H9 (cell line): ENCODE data around the gene CELF4. TPM values are rescaled to one million over a fixed set of nuclear protein-coding genes. Genes with fewer than 3 reads are reported as not detected.

Experiments
- DNase-seq: peaks from one replicate; pipeline ENCODE4 v3.0.0-alpha.2; 2017
- H2AFZ ChIP-seq: one replicate; pipeline ENCODE4 v1.6.1; 2013; ENCODE audit warnings: mild to moderate bottlenecking, low read length, control low read depth, moderate library complexity
- H2AK5ac ChIP-seq: 2 replicates; pipeline ENCODE4 v1.6.1; 2013; ENCODE audit warnings: low read length, control low read depth, mixed read lengths; ENCODE audit not compliant: insufficient read length
- H2BK120ac ChIP-seq: one replicate; pipeline ENCODE4 v1.6.1; 2013; ENCODE audit warnings: low read depth, mild to moderate bottlenecking, low read length, control low read depth, inconsistent platforms; ENCODE audit not compliant: poor library complexity, severe bottlenecking
- H2BK12ac ChIP-seq: 2 replicates; pipeline ENCODE4 v1.6.1; 2013; ENCODE audit warnings: low read length, control low read depth, mixed read lengths, low read depth; ENCODE audit not compliant: insufficient read length
- H2BK15ac ChIP-seq: 2 replicates; pipeline ENCODE4 v1.6.1; 2013; ENCODE audit warnings: low read depth, low read length, control low read depth
- H2BK20ac ChIP-seq: one replicate; pipeline ENCODE4 v1.6.1; 2013; ENCODE audit warnings: low read depth, mild to moderate bottlenecking, low read length, control low read depth, inconsistent platforms; ENCODE audit not compliant: poor library complexity, severe bottlenecking
- H2BK5ac ChIP-seq: 2 replicates; pipeline ENCODE4 v1.6.1; 2013; ENCODE audit warnings: low read length, control low read depth, mixed read lengths; ENCODE audit not compliant: insufficient read length
- H3K14ac ChIP-seq: 2 replicates; pipeline ENCODE4 v1.6.1; 2013; ENCODE audit warnings: low read length, control low read depth; ENCODE audit not compliant: insufficient read depth
- H3K18ac ChIP-seq: 2 replicates; pipeline ENCODE4 v1.6.1; 2013; ENCODE audit warnings: low read depth, mild to moderate bottlenecking, mixed read lengths, low read length, control low read depth; ENCODE audit not compliant: insufficient read length
- H3K23ac ChIP-seq: 2 replicates; pipeline ENCODE4 v1.6.1; 2013; ENCODE audit warnings: low read length, control low read depth, mixed read lengths, low read depth; ENCODE audit not compliant: insufficient read length
- H3K23me2 ChIP-seq: 2 replicates; pipeline ENCODE4 v1.6.1; 2013; ENCODE audit warnings: low read depth, mild to moderate bottlenecking, mixed read lengths, low read length, control low read depth; ENCODE audit not compliant: insufficient read length, poor library complexity, severe bottlenecking
- H3K27ac ChIP-seq: 2 replicates; pipeline ENCODE4 v1.5.1; 2013; ENCODE audit warnings: low read length, control low read depth, mixed read lengths, low read depth; ENCODE audit not compliant: insufficient read length
- H3K27me3 ChIP-seq: 2 replicates; pipeline ENCODE4 v1.6.1; 2013; ENCODE audit warnings: low read length, control low read depth, inconsistent platforms; ENCODE audit not compliant: insufficient read depth
- H3K4ac ChIP-seq: 2 replicates; pipeline ENCODE4 v1.6.1; 2013; ENCODE audit warnings: low read depth, mild to moderate bottlenecking, control low read depth, inconsistent platforms, low read length, moderate library complexity
- H3K4me1 ChIP-seq: 2 replicates; pipeline ENCODE4 v1.6.1; 2013; ENCODE audit warnings: low read length, control low read depth, inconsistent platforms; ENCODE audit not compliant: insufficient read depth
- H3K4me2 ChIP-seq: 2 replicates; pipeline ENCODE4 v1.6.1; 2013; ENCODE audit warnings: low read length, control low read depth, mixed read lengths; ENCODE audit not compliant: insufficient read length, insufficient read depth
- H3K56ac ChIP-seq: 2 replicates; pipeline ENCODE4 v1.6.1; 2013; ENCODE audit warnings: low read depth, mild to moderate bottlenecking, mixed read lengths, low read length, control low read depth; ENCODE audit not compliant: insufficient read length
- H3K79me1 ChIP-seq: 2 replicates; pipeline ENCODE4 v1.6.1; 2013; ENCODE audit warnings: low read depth, mild to moderate bottlenecking, moderate library complexity, low read length, control low read depth, inconsistent platforms; ENCODE audit not compliant: insufficient read depth, poor library complexity, severe bottlenecking
- H3K79me2 ChIP-seq: 2 replicates; pipeline ENCODE4 v1.6.1; 2013; ENCODE audit warnings: low read length, control low read depth, inconsistent platforms; ENCODE audit not compliant: insufficient read depth
- H3K9ac ChIP-seq: 2 replicates; pipeline ENCODE4 v1.6.1; 2013; ENCODE audit warnings: low read length, control low read depth, mixed read lengths; ENCODE audit not compliant: insufficient read length; ENCODE audit errors: extremely low read depth
- H3K9me3 ChIP-seq: one replicate; pipeline ENCODE4 v1.6.1; 2013; ENCODE audit warnings: low read depth, low read length, inconsistent platforms; ENCODE audit not compliant: control insufficient read depth
- H3T11ph ChIP-seq: one replicate; pipeline ENCODE4 v1.6.1; 2013; ENCODE audit warnings: mild to moderate bottlenecking, low read length, control low read depth, inconsistent platforms
- H4K20me1 ChIP-seq: one replicate; pipeline ENCODE4 v1.6.1; 2013; ENCODE audit not compliant: control insufficient read depth, insufficient read length, insufficient read depth
- H4K5ac ChIP-seq: 2 replicates; pipeline ENCODE4 v1.6.1; 2013; ENCODE audit warnings: low read depth, mild to moderate bottlenecking, mixed read lengths, low read length, control low read depth; ENCODE audit not compliant: insufficient read length
- H4K8ac ChIP-seq: replicated peaks from 2 replicates; pipeline ENCODE4 v1.6.1; 2013; ENCODE audit warnings: low read length, control low read depth, mixed read lengths, low read depth; ENCODE audit not compliant: insufficient read length
- H4K91ac ChIP-seq: 2 replicates; pipeline ENCODE4 v1.6.1; 2013; ENCODE audit warnings: low read depth, mild to moderate bottlenecking, moderate library complexity, mixed read lengths, low read length, control low read depth; ENCODE audit not compliant: insufficient read length
- H3K27ac Mint-ChIP-seq, 3 experiments: 2 replicates in 2 of 3; 3 replicates in 1 of 3; pipeline ENCODE4 v1.8.0; 2020 to 2021; ENCODE audit warnings: mixed read lengths in 3 of 3, mild to moderate bottlenecking in 1 of 3, moderate library complexity in 1 of 3
- H3K27me3 Mint-ChIP-seq: 2 replicates; pipeline ENCODE4 v1.8.0; 2021; ENCODE audit warnings: low read depth, mild to moderate bottlenecking, moderate library complexity, mixed read lengths
- H3K36me3 Mint-ChIP-seq, 3 experiments: 2 replicates in 2 of 3; 3 replicates in 1 of 3; pipeline ENCODE4 v1.8.0; 2020 to 2021; ENCODE audit warnings: low read depth in 3 of 3, mixed read lengths in 3 of 3; ENCODE audit not compliant: insufficient read depth in 1 of 3
- H3K4me1 Mint-ChIP-seq, 2 experiments: 2 replicates each; pipeline ENCODE4 v1.8.0; 2020; ENCODE audit warnings: mixed read lengths in 2 of 2
- H3K4me3 Mint-ChIP-seq, 2 experiments: 2 replicates in 1 of 2; 3 replicates in 1 of 2; pipeline ENCODE4 v1.8.0; 2020 to 2021; ENCODE audit warnings: mild to moderate bottlenecking in 2 of 2, mixed read lengths in 2 of 2, moderate library complexity in 1 of 2
- H3K9me3 Mint-ChIP-seq, 2 experiments: 2 replicates in 1 of 2; 3 replicates in 1 of 2; pipeline ENCODE4 v1.8.0; 2020; ENCODE audit warnings: mild to moderate bottlenecking in 2 of 2, mixed read lengths in 2 of 2, moderate library complexity in 1 of 2
- CTCF ChIP-seq: fragments of 200-600 bp; sonication (generic); conservative IDR thresholded peaks from 3 replicates; pipeline ENCODE4 v1.8.0; 2021; ENCODE audit warnings: antibody characterized with exemption, mild to moderate bottlenecking
- WGBS: extraction: QIAGEN DNeasy Blood & Tissue Kit; methylation state at CpG from one replicate; pipeline ENCODE4 v1.1.7; 2013; ENCODE audit warnings: missing lambda C conversion rate, low lambda C conversion rate, mixed read lengths; ENCODE audit not compliant: insufficient read length; ENCODE audit errors: extremely low coverage; 5-methylcytosine and 5-hydroxymethylcytosine counted together
- total RNA-seq: library from RNA; stranded (reverse); gene quantifications from 2 replicates; pipeline ENCODE4 v1.2.1, GENCODE V29; 2021

Gene CELF4
- total RNA-seq, 1 experiment from 2014 or later = 1.1 TPM

GRCh38 chr18:37222999-37223378 lies 342.6 kb downstream of the CELF4 start:
- Histone ChIP-seq H4K8ac (no peak overlapping the region), H2BK15ac (no peak overlapping the region), H3T11ph (no peak overlapping the region), H3K27me3 (peaks cover 10% of the 10 kb centered on the region; the same call in 1 of the 2 replicates), H3K79me2 (no peaks in the 10 kb centered on the region), H2AFZ (no peak overlapping the region), H2AK5ac (no peak overlapping the region), H3K23ac (no peak overlapping the region), H4K5ac (no peak overlapping the region), H4K20me1 (no peaks in the 10 kb centered on the region), H3K23me2 (no peaks in the 10 kb centered on the region), H4K91ac (no peak overlapping the region), H3K4ac (no peak overlapping the region), H3K27ac (no peak overlapping the region), H3K79me1 (no peaks in the 10 kb centered on the region), H3K4me2 (no peak overlapping the region), H2BK120ac (no peak overlapping the region), H3K18ac (no peak overlapping the region), H2BK12ac (no peak overlapping the region), H3K56ac (no peak overlapping the region), H3K14ac (no peak overlapping the region), H2BK20ac (no peak overlapping the region), H3K9ac (no peak overlapping the region), H3K4me1 (no peaks in the 10 kb centered on the region; the same call in 1 of the 2 replicates), H2BK5ac (no peak overlapping the region), H3K9me3 (no peaks in the 10 kb centered on the region)
- no CpG with 5 or more reads among the region's 5 CpGs for WGBS
- H3K36me3 Mint-ChIP-seq = peaks cover 0 to 2% (median 0%) of the 10 kb centered on the region in 3 experiments; a peak in 1 of 7 replicates
- no peak for DNase-seq
- TF ChIP-seq CTCF = no peak
- no peak overlapping the region for H3K4me3 Mint-ChIP-seq
- H3K4me1 Mint-ChIP-seq = peaks cover 15 to 17% of the 10 kb centered on the region in 2 experiments
- H3K27me3 Mint-ChIP-seq = peaks cover 63% of the 10 kb centered on the region
- peaks cover 6 to 7% of the 10 kb centered on the region in 2 experiments for H3K9me3 Mint-ChIP-seq
- H3K27ac Mint-ChIP-seq = no peak overlapping the region
